GM12878 (cell line): ENCODE data around the gene PTPRC. TPM values are rescaled to one million over a fixed set of nuclear protein-coding genes. Genes with fewer than 3 reads are reported as not detected.

ENCODE experiments used
- ATAC-seq: fragments of 200-7000 bp; cut with Tn5 transposase; 3 replicates; pipeline ENCODE4 v1.9.1; 2020; ENCODE audit warnings: mild to moderate bottlenecking, moderate library complexity
- BruUV-seq: library from RNA; stranded (reverse); fragments of 400-500 nt; replicated peaks from 2 replicates; lab custom pipeline; 2021; lab: Mats Ljungman, UMichigan
- CTCF ChIA-PET: fragments of 300-600 bp; sonication (Branson Sonifier 250); formaldehyde crosslinking; extraction: SDS; loops from one replicate; lab custom pipeline; 2021; ENCODE audit warnings: inconsistent platforms; lab: Yijun Ruan, JAX
- POLR2A ChIA-PET: fragments of 350-600 bp; formaldehyde crosslinking; extraction: SDS; loops from one replicate; lab custom pipeline; 2021; ENCODE audit warnings: inconsistent platforms; lab: Charles Lee
- RAD21 ChIA-PET: fragments of 300-600 bp; sonication (Branson Sonifier 250); formaldehyde crosslinking; loops from one replicate; lab custom pipeline; 2023; ENCODE audit warnings: antibody characterized with exemption; ENCODE audit not compliant: unreplicated experiment; lab: Charles Lee
- SMC1A ChIA-PET: fragments of 300-600 bp; sonication (Branson Sonifier 250); formaldehyde crosslinking; loops from one replicate; lab custom pipeline; 2023; ENCODE audit not compliant: unreplicated experiment, uncharacterized antibody; lab: Charles Lee
- DNase-seq: peaks from one replicate; pipeline ENCODE4 v3.0.0-alpha.2; 2011; ENCODE audit warnings: low read depth, low spot score
- FAIRE-seq: peaks from 3 replicates; lab custom pipeline; 2011; peaks lifted over from hg19 to GRCh38; lab: Jason Lieb, UNC
- H2AFZ ChIP-seq: 2 replicates; pipeline ENCODE4 v1.6.0; 2011; ENCODE audit warnings: low read depth, low read length, control low read depth; ENCODE audit not compliant: control insufficient read depth
- H3K27ac ChIP-seq: 2 replicates; pipeline ENCODE4 v1.5.1; 2011; ENCODE audit warnings: control low read depth; ENCODE audit not compliant: control insufficient read depth, insufficient read depth
- H3K27me3 ChIP-seq, 2 experiments: replicated peaks in 1 of 2; 2 replicates each; pipeline versions ENCODE4 v1.6.0 to v1.6.1; 2011; ENCODE audit warnings: low read length in 1 of 2; ENCODE audit not compliant: control insufficient read depth in 2 of 2, insufficient read depth in 2 of 2
- H3K36me3 ChIP-seq, 2 experiments: 2 replicates each; pipeline ENCODE4 v1.5.1; 2011; ENCODE audit warnings: low read length in 1 of 2; ENCODE audit not compliant: control insufficient read depth in 2 of 2, insufficient read depth in 2 of 2
- H3K4me1 ChIP-seq: 2 replicates; pipeline ENCODE4 v1.6.1; 2011; ENCODE audit warnings: mild to moderate bottlenecking, low read length, moderate library complexity, mixed read lengths; ENCODE audit not compliant: control insufficient read depth, insufficient read depth
- H3K4me2 ChIP-seq: 2 replicates; pipeline ENCODE4 v1.6.0; 2011; ENCODE audit warnings: control low read depth; ENCODE audit not compliant: control insufficient read depth, insufficient read depth
- H3K4me3 ChIP-seq: fragments of 200-600 bp; sonication (generic); 2 replicates; pipeline ENCODE4 v1.5.1; 2016
- H3K79me2 ChIP-seq: 2 replicates; pipeline ENCODE4 v1.6.0; 2011; ENCODE audit warnings: low read length; ENCODE audit not compliant: control insufficient read depth, insufficient read depth
- H3K9ac ChIP-seq: 2 replicates; pipeline ENCODE4 v1.8.0; 2011; ENCODE audit warnings: low read length, control low read depth, mixed read lengths; ENCODE audit not compliant: control insufficient read depth, insufficient read depth
- H3K9me3 ChIP-seq: replicated peaks from 3 replicates; pipeline ENCODE4 v1.5.1; 2011; ENCODE audit warnings: mild to moderate bottlenecking, low read length; ENCODE audit not compliant: control insufficient read depth, insufficient read depth
- H4K20me1 ChIP-seq: 2 replicates; pipeline ENCODE4 v1.6.0; 2011; ENCODE audit not compliant: control insufficient read depth, insufficient read depth
- CREM ChIP-seq: IDR thresholded peaks from 2 replicates; pipeline ENCODE4 v1.6.1; 2014; ENCODE audit warnings: antibody characterized with exemption, low read depth
- EED ChIP-seq: sonication (generic); IDR thresholded peaks from 2 replicates; pipeline ENCODE4 v1.6.1; 2016; ENCODE audit warnings: antibody characterized with exemption, low read depth
- FOXM1 ChIP-seq: IDR thresholded peaks from 2 replicates; pipeline ENCODE4 v1.6.1; 2012; ENCODE audit warnings: low read depth, mild to moderate bottlenecking, inconsistent platforms, low read length, moderate library complexity
- GATAD2B ChIP-seq: fragments of 450-650 bp; conservative IDR thresholded peaks from 2 replicates; pipeline ENCODE4 v1.6.1; 2017; ENCODE audit warnings: low read depth, mild to moderate bottlenecking, moderate library complexity
- IKZF1 ChIP-seq: fragments of 450-650 bp; conservative IDR thresholded peaks from 2 replicates; pipeline ENCODE4 v1.6.1; 2017; ENCODE audit warnings: antibody characterized with exemption, mild to moderate bottlenecking
- NFYB ChIP-seq: IDR thresholded peaks from 2 replicates; pipeline ENCODE4 v1.6.1; 2011; ENCODE audit warnings: low read depth, mild to moderate bottlenecking, low read length, improper control_type of control experiment, moderate library complexity; ENCODE audit not compliant: insufficient read depth
- NRF1 ChIP-seq: conservative IDR thresholded peaks from 2 replicates; pipeline ENCODE4 v1.6.1; 2011; ENCODE audit warnings: mild to moderate bottlenecking, low read depth, low read length, improper control_type of control experiment
- POLR2AphosphoS2 ChIP-seq: IDR thresholded peaks from 2 replicates; pipeline ENCODE4 v1.6.1; 2011; ENCODE audit warnings: low read depth, mild to moderate bottlenecking, low read length, improper control_type of control experiment, moderate library complexity
- POU2F2 ChIP-seq: IDR thresholded peaks from 3 replicates; pipeline ENCODE4 v1.6.1; 2011; ENCODE audit warnings: low read depth, mild to moderate bottlenecking, low read length, borderline replicate concordance
- SREBF2 ChIP-seq: IDR thresholded peaks from 2 replicates; pipeline ENCODE4 v1.6.1; 2012; ENCODE audit warnings: mild to moderate bottlenecking, low read length
- TAF1 ChIP-seq: IDR thresholded peaks from 2 replicates; pipeline ENCODE4 v1.6.1; 2011; ENCODE audit warnings: mild to moderate bottlenecking, low read depth, low read length, borderline replicate concordance
- TBL1XR1 ChIP-seq: IDR thresholded peaks from 2 replicates; pipeline ENCODE4 v1.6.1; 2012; ENCODE audit warnings: low read depth, low read length, improper control_type of control experiment
- TCF7 ChIP-seq: IDR thresholded peaks from 2 replicates; pipeline ENCODE4 v1.6.1; 2014; ENCODE audit warnings: antibody characterized with exemption, borderline replicate concordance
- YBX1 ChIP-seq: fragments of 450-650 bp; IDR thresholded peaks from 2 replicates; pipeline ENCODE4 v1.6.1; 2016; ENCODE audit warnings: antibody characterized with exemption
- WGBS: methylation state at CpG from one replicate; pipeline ENCODE4 v1.1.6; 2016; ENCODE audit warnings: low lambda C conversion rate; ENCODE audit not compliant: insufficient replicate concordance, insufficient coverage; ENCODE audit errors: missing lambda C conversion rate; 5-methylcytosine and 5-hydroxymethylcytosine counted together
- in situ Hi-C: fragments of 300-500 bp; cut with MboI; formaldehyde crosslinking; loops from 9 replicates; pipeline ENCODE4 v1.14.3; 2018; ENCODE audit warnings: mixed read lengths
- intact Hi-C: fragments of 100-400 bp; cut with micrococcal nuclease; formaldehyde crosslinking; loops from one replicate; pipeline ENCODE4 v1.14.2; 2022; ENCODE audit not compliant: unreplicated experiment
- polyA plus RNA-seq, 11 experiments: library from polyadenylated mRNA; depleted of rRNA in 4 of 11; unstranded in 6 of 11; stranded (reverse) in 5 of 11; fragments of >200 nt; fragmentation: Nextera tagmentation in 4 of 11; fragmentation: Illumina TruSeq in 1 of 11; extraction: Ambion mirVana in 4 of 11; extraction: Trizol in 1 of 11; gene quantifications; 1 replicate in 1 of 11; 2 replicates in 10 of 11; pipeline versions ENCODE4 v1.2.1 to v1.2.3, GENCODE V29; 2011 to 2016; ENCODE audit warnings: inconsistent platforms in 2 of 11, missing spikeins in 2 of 11, low read depth in 1 of 11
- total RNA-seq, 4 experiments: library from RNA; depleted of rRNA in 3 of 4; stranded (reverse); fragments of >200 nt in 3 of 4; fragmentation: Illumina TruSeq in 1 of 4; extraction: Trizol in 1 of 4; gene quantifications; 2 replicates each; pipeline versions ENCODE4 v1.2.1 to v1.2.3, GENCODE V29; 2013 to 2021

PTPRC gene
- total and polyA plus RNA-seq, 10 of the 15 experiments (the other 5 are each of a cell fraction or from before 2014, with no cell fraction given), result 72.9 to 221 (median 118) TPM

- SMC1A ChIA-PET, result interaction anchor here (0.6 to 1.4 kb wide), 5 partner anchors 9 to 491 kb away, joined by 3 to 4 read pairs (median 3); no protein-coding TSS in a partner anchor
- Histone ChIP-seq H3K27ac (no peak overlapping the region), H2AFZ (no peak overlapping the region), H3K9me3 (no peaks in the 10 kb centered on the region), H3K9ac (no peak overlapping the region), H4K20me1 (no peaks in the 10 kb centered on the region), H3K79me2 (no peaks in the 10 kb centered on the region), H3K4me2 (no peak overlapping the region), H3K4me1 (no peaks in the 10 kb centered on the region), H3K36me3 (peaks cover 13 to 15% of the 10 kb centered on the region in 2 experiments), H3K4me3 (no peak overlapping the region), H3K27me3 (no peaks in the 10 kb centered on the region)
- DNase-seq, result no peak
- no peak for FAIRE-seq
- CTCF ChIA-PET, result interaction anchor here (0.9 to 2.4 kb wide), 2 partner anchors 26 to 712 kb away, joined by 3 to 7 read pairs; no protein-coding TSS in a partner anchor
- RAD21 ChIA-PET, result no interaction called here
- BruUV-seq, result no TSS peak
- in situ Hi-C loops (loop anchor here (25.0 kb wide), 1 partner anchor 711 kb away; no protein-coding TSS in a partner anchor), intact Hi-C loops (no loop called here)
- 96% methylated on average over 3 of the region's 3 CpGs for WGBS
- TF ChIP-seq IKZF1 (no peak), TAF1 (no peak), CREM (no peak), GATAD2B (no peak), EED (no peak), POU2F2 (no peak), SREBF2 (no peak), POLR2AphosphoS2 (no peak), FOXM1 (no peak), TCF7 (no peak), NRF1 (no peak), TBL1XR1 (no peak), NFYB (no peak), YBX1 (no peak)
- POLR2A ChIA-PET, result interaction anchor here (0.5 kb wide), 1 partner anchor 10 kb away, joined by 3 read pairs; no protein-coding TSS in a partner anchor
- ATAC-seq, result no peak
Observed at GRCh38 chr1:198751741-198752140, 112.9 kb downstream of the PTPRC start.
